Epithelial cell of umbilical artery (primary cell): ENCODE results near the gene SAAL1. TPM values are rescaled to one million over a fixed set of nuclear protein-coding genes. Genes with fewer than 3 reads are reported as not detected.

ENCODE experiments used
- total RNA-seq: library from RNA; depleted of rRNA; stranded (reverse); fragments of >200 nt; gene quantifications from 2 replicates; pipeline ENCODE4 v1.2.3, GENCODE V29; 2014

Gene SAAL1
- 26.3 and 34.0 TPM in 2 replicates for total RNA-seq

DNA sequence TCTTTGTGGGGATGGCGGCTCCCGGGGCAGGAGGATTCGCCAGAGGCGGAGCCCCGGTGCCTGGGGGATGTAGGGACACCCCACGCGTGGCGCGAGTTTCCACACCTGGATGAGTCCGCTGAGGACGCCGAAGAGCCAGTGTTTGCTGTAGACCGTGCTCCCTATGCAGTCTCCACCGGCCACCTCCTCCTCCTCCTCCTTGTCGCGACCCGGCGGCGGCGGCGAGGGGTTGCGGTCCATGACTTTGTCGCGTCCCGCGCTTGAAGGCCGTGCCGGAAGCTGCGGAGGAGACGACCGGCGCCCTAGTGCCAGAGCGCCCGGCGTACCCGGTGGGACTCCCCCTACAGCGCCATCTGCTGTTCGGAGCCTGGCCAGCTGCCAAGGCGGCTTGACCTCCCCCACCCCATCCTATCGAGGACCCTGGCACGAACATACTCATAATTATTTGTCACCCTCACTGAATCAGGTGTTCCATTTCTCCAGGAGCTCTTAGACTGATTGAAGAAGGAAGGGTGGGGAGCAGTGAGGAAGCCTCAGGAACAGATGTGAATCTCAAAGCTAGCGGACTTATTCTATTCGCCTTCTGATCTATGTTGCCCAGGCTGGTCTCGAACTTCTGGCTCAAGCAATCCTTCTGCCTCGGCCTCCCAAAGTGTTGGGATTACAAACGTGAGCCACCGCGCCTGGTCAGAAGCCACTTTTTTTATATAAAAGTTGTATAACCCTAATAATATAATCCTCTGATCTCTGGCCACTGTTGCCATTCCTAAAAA is at the start of gene SAAL1:
SAAL1 (minus strand) TSS at position 281 of the 773 bp plus-strand sequence; CDS start at position 240, 41 bp downstream.

GRCh38 chr11:18132341-18132740 is 26.5 kb upstream of the SAAL1 start, which contains the start of gene MRGPRX3:
Gene MRGPRX3 (plus strand): TSS chr11:18132571. CDS start chr11:18137203, 4,632 bp downstream.

DNA sequence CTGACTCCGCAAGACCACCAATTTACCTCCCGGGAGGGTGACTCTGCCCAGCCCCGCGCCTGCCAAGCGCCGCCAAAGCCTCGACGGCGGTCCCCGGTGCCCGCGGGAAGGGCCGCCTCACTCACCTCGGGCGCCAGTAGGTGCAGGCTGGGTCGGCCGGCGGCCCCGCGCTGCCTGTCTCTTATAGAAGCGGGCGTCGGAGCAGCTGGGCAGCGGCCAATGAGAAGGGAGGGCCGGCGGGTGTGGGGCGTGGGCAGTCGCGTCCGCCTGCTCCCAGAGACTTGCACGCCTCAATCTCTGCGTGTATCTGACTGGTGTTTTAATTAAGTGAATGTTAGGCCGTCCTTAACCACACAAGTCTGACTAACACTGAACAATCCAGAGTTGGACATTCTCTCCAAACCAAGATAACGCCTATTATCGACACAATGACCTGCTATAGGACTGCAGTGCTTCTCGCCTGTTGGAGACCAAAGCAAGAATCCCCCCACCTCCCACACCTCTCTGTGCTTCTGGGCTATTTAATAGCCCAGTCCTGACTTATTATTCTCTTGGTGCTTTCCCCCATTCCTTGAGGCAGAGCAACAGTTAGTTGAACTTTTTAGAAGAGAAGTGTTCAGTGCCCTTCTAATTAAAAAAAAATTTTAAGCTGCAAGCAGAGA is 59.6 kb downstream of the SAAL1 start, which contains the start of gene TPH1:
TPH1 (minus strand) TSS at position 154 of the 662 bp plus-strand sequence. CDS start 5,507 bp downstream, outside the sequence.

Other genes with a start within 250 kb of the SAAL1 start
- gene SERGEF, start 93.0 kb downstream of the SAAL1 start, total RNA-seq, result 23.4 TPM in 2 replicates
- gene TPH1, start 59.8 kb downstream of the SAAL1 start, total RNA-seq, result not detected in 2 replicates
- not detected in 2 replicates for gene MRGPRX3, start 26.5 kb upstream of the SAAL1 start, total RNA-seq
- gene MRGPRX4, start 66.8 kb upstream of the SAAL1 start, total RNA-seq, result not detected in 2 replicates
- gene SAA4, start 130.7 kb upstream of the SAAL1 start, total RNA-seq, result not detected in 2 replicates
- not detected in 2 replicates for gene SAA2, start 142.6 kb upstream of the SAAL1 start, total RNA-seq
- not detected in 2 replicates for gene SAA1, start 160.2 kb upstream of the SAAL1 start, total RNA-seq
- gene HPS5, start 216.1 kb upstream of the SAAL1 start, total RNA-seq, result 25.3 and 38.0 TPM in 2 replicates
- 58.5 and 64.0 TPM in 2 replicates for gene GTF2H1, start 216.5 kb upstream of the SAAL1 start, total RNA-seq